HepG2 (cell line): Measurements from ENCODE around the gene URB1. TPM values are rescaled to one million over a fixed set of nuclear protein-coding genes. Genes with fewer than 3 reads are reported as not detected.
"Not testable (repeated sequence)": the region's sequence is repeated elsewhere in the genome, so short reads cannot be mapped to it uniquely, and the experiment has no call there.

Experiments
- ATAC-seq: fragments of 200-7000 bp; cut with Tn5 transposase; 3 replicates; pipeline ENCODE4 v1.9.1; 2020; ENCODE audit warnings: mild to moderate bottlenecking, moderate library complexity
- BruUV-seq: library from RNA; stranded (reverse); fragments of 400-500 nt; replicated peaks from 2 replicates; lab custom pipeline; 2021; lab: Mats Ljungman, UMichigan
- CTCF ChIA-PET: fragments of 300-600 bp; formaldehyde crosslinking; extraction: SDS; loops from one replicate; lab custom pipeline; 2021; ENCODE audit warnings: low total read pairs, inconsistent platforms, low intra/inter-chr PET ratio; lab: Yijun Ruan, JAX
- POLR2A ChIA-PET: fragments of 350-600 bp; sonication (Branson Sonifier 250); formaldehyde crosslinking; loops from one replicate; lab custom pipeline; 2020; ENCODE audit warnings: antibody characterized with exemption, inconsistent platforms; lab: Yijun Ruan, JAX
- DNase-seq: peaks from one replicate; pipeline ENCODE4 v3.0.0-alpha.2; 2015; ENCODE audit warnings: low spot score
- FAIRE-seq: peaks from 3 replicates; lab custom pipeline; 2011; peaks lifted over from hg19 to GRCh38; lab: Jason Lieb, UNC
- H2AFZ ChIP-seq: one replicate; pipeline ENCODE4 v1.6.1; 2011; ENCODE audit warnings: low read length, inconsistent platforms
- H3K27ac ChIP-seq: fragments of 300-600 bp; 3 replicates; pipeline ENCODE4 v1.8.0; 2011; ENCODE audit warnings: mixed run types, mild to moderate bottlenecking, mixed read lengths, low read length, inconsistent platforms; ENCODE audit not compliant: insufficient read depth; ENCODE audit errors: extremely low read length
- H3K27me3 ChIP-seq, 2 experiments: fragments of 200-600 bp in 1 of 2; 2 replicates in 1 of 2; 3 replicates in 1 of 2; pipeline versions ENCODE4 v1.6.0 to v1.8.0; 2011; ENCODE audit warnings: low read length in 2 of 2, mild to moderate bottlenecking in 2 of 2, moderate library complexity in 2 of 2, inconsistent platforms in 1 of 2; ENCODE audit not compliant: insufficient read depth in 2 of 2, control insufficient read depth in 1 of 2
- H3K36me3 ChIP-seq, 2 experiments: fragments of 200-600 bp in 1 of 2; replicated peaks in 1 of 2; 2 replicates in 1 of 2; 3 replicates in 1 of 2; pipeline versions ENCODE4 v1.5.1 to v1.8.0; 2011; ENCODE audit warnings: low read length in 2 of 2, inconsistent platforms in 1 of 2; ENCODE audit not compliant: insufficient read depth in 2 of 2, control insufficient read depth in 1 of 2
- H3K4me1 ChIP-seq: 2 replicates; pipeline ENCODE4 v1.5.1; 2012; ENCODE audit warnings: low read length, inconsistent platforms; ENCODE audit not compliant: insufficient read depth
- H3K4me2 ChIP-seq: 2 replicates; pipeline ENCODE4 v1.6.0; 2011; ENCODE audit warnings: low read depth, low read length, inconsistent platforms
- H3K4me3 ChIP-seq, 3 experiments: fragments of 200-600 bp in 1 of 3; sonication (generic), shearing (Covaris generic) in 1 of 3; replicated peaks in 1 of 3; 2 replicates each; pipeline ENCODE4 v1.5.1; 2011 to 2016; ENCODE audit warnings: low read length in 3 of 3, inconsistent platforms in 2 of 3, low read depth in 2 of 3, mild to moderate bottlenecking in 2 of 3, control low read depth in 1 of 3, mixed read lengths in 1 of 3; ENCODE audit not compliant: insufficient read depth in 1 of 3
- H3K79me2 ChIP-seq: one replicate; pipeline ENCODE4 v1.6.1; 2011; ENCODE audit warnings: low read length, inconsistent platforms; ENCODE audit not compliant: insufficient read depth
- H3K9ac ChIP-seq: 2 replicates; pipeline ENCODE4 v1.6.0; 2011; ENCODE audit warnings: mild to moderate bottlenecking, low read depth, low read length, inconsistent platforms; ENCODE audit not compliant: insufficient read depth
- H3K9me3 ChIP-seq: 2 replicates; pipeline ENCODE4 v1.5.1; 2012; ENCODE audit warnings: mild to moderate bottlenecking, low read length
- H4K20me1 ChIP-seq: 2 replicates; pipeline ENCODE4 v1.6.0; 2011; ENCODE audit warnings: inconsistent platforms, mild to moderate bottlenecking, low read length, moderate library complexity; ENCODE audit not compliant: insufficient read depth
- JARID2 ChIP-seq: sonication (generic); formaldehyde crosslinking; IDR thresholded peaks from 2 replicates; pipeline ENCODE4 v1.8.1; 2023; ENCODE audit warnings: missing genetic modification reagents, inconsistent platforms; ENCODE audit not compliant: insufficient replicate concordance
- YEATS2 ChIP-seq: sonication (generic); formaldehyde crosslinking; IDR thresholded peaks from 2 replicates; pipeline ENCODE4 v1.4.0; 2020; ENCODE audit warnings: missing genetic modification reagents, borderline replicate concordance
- ZBTB37 ChIP-seq: sonication (generic); formaldehyde crosslinking; IDR thresholded peaks from 2 replicates; pipeline ENCODE4 v1.4.0; 2020; ENCODE audit warnings: mild to moderate bottlenecking, missing genetic modification reagents
- ZNF615 ChIP-seq: sonication (generic); formaldehyde crosslinking; IDR thresholded peaks from 2 replicates; pipeline ENCODE4 v1.5.0; 2020; ENCODE audit warnings: mild to moderate bottlenecking, missing genetic modification reagents, borderline replicate concordance
- ZSCAN31 ChIP-seq: sonication (generic); formaldehyde crosslinking; IDR thresholded peaks from 2 replicates; pipeline ENCODE4 v1.5.0; 2020; ENCODE audit warnings: low read depth, mild to moderate bottlenecking, missing genetic modification reagents
- WGBS: methylation state at CpG from one replicate; pipeline ENCODE4 v1.1.6; 2017; ENCODE audit warnings: low lambda C conversion rate; 5-methylcytosine and 5-hydroxymethylcytosine counted together
- in situ Hi-C: cut with HindIII; loops from 2 replicates; pipeline ENCODE4 v1.10.0; 2017; ENCODE audit warnings: low pct_unique_long_range_greater_than_20kb; ENCODE audit not compliant: extremely low pct_ligation_motif_present
- intact Hi-C: fragments of 100-400 bp; cut with micrococcal nuclease; formaldehyde crosslinking; loops from one replicate; pipeline ENCODE4 v1.10.0; 2022; ENCODE audit not compliant: unreplicated experiment
- polyA plus RNA-seq, 8 experiments: library from polyadenylated mRNA; depleted of rRNA in 3 of 8; stranded (reverse) in 7 of 8; unstranded in 1 of 8; fragments of >200 nt; fragmentation: Illumina TruSeq in 4 of 8; extraction: Trizol in 4 of 8; gene quantifications; 2 replicates each; pipeline versions ENCODE4 v1.2.1 to v1.2.3, GENCODE V29; 2011 to 2016; ENCODE audit warnings: low read depth in 4 of 8, missing spikeins in 1 of 8, mixed read lengths in 1 of 8; ENCODE audit not compliant: insufficient read depth in 1 of 8
- total RNA-seq, 5 experiments: library from RNA; depleted of rRNA; stranded (reverse); fragments of >200 nt; fragmentation: Illumina TruSeq; extraction: Trizol; gene quantifications; 2 replicates each; pipeline ENCODE4 v1.2.3, GENCODE V29; 2016; ENCODE audit warnings: low read depth in 1 of 5

Gene URB1
- total and polyA plus RNA-seq, 2 of the 13 experiments (the other 11 are each of a cell fraction or from before 2014, with no cell fraction given): 4.5 to 16.7 TPM

GRCh38 chr21:32390537-32391224 lies 2.1 kb downstream of the URB1 start:
- POLR2A ChIA-PET, H3K27me3 ChIP-seq, CTCF ChIA-PET, in situ Hi-C loops, ATAC-seq, DNase-seq, H3K4me3 ChIP-seq, H3K4me2 ChIP-seq, H4K20me1 ChIP-seq, FAIRE-seq, H3K9ac ChIP-seq, intact Hi-C loops, BruUV-seq, H2AFZ ChIP-seq, H3K9me3 ChIP-seq, H3K27ac ChIP-seq: not testable (repeated sequence)
- peaks cover 10 to 25% of the 10 kb centered on the region in 2 experiments; a peak in 4 of 5 replicates for H3K36me3 ChIP-seq
- whole genome bisulfite sequencing: 92% methylated on average over 11 of the region's 11 CpGs
- H3K79me2 ChIP-seq: peaks cover 56% of the 10 kb centered on the region
- peaks cover 66% of the 10 kb centered on the region for H3K4me1 ChIP-seq

- ATAC-seq (no peak), FAIRE-seq (no peak), DNase-seq (no peak)
- no peaks in the 10 kb centered on the region for H3K27me3 ChIP-seq
- in situ Hi-C loops (no loop called here), intact Hi-C loops (no loop called here)
- ChIA-PET POLR2A (no interaction called here), CTCF (no interaction called here)
- H3K36me3 ChIP-seq: peaks cover 10 to 31% of the 10 kb centered on the region in 2 experiments; a peak in 4 of 5 replicates
- peaks cover 7% of the 10 kb centered on the region; the same call in 1 of the 2 replicates for H4K20me1 ChIP-seq
- BruUV-seq: no TSS peak
- H3K9ac ChIP-seq: no peak overlapping the region
- no peak overlapping the region for H2AFZ ChIP-seq
- peaks cover 62% of the 10 kb centered on the region for H3K4me1 ChIP-seq
- H3K79me2 ChIP-seq: peaks cover 56% of the 10 kb centered on the region
- no peak overlapping the region for H3K27ac ChIP-seq
- peak overlapping the region; percentile 18 for H3K4me2 ChIP-seq
- H3K4me3 ChIP-seq: no peak overlapping the region
- no peaks in the 10 kb centered on the region for H3K9me3 ChIP-seq
- TF ChIP-seq JARID2 (CRISPR knock-in tag) (no peak), YEATS2 (CRISPR knock-in tag) (no peak), ZNF615 (CRISPR knock-in tag) (no peak), ZBTB37 (CRISPR knock-in tag) (no peak), ZSCAN31 (CRISPR knock-in tag) (no peak)
- WGBS: 92% methylated on average over 4 of the region's 5 CpGs
These were observed 3.3 kb downstream of the URB1 start for GRCh38 chr21:32389337-32390015.
